ENCODE measurements around the gene IL18RAP.

DNA sequence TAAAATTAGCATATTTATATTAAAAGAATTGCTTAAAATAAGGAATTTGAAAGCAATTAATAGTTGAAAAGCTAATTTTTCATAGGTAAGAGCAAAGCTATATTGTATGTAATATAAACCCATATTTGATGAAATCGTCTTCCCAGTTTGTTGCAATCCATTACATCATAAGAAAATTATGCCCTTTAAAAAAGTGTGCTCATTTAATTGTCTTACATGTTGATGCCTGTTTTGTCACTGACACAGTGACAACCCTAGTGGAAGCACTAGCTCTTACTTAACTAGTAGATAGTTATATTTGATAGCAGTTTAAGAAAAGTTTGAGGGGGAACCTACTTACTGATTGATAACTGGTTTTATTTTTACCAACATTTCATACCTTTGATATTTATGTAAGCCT lies 30.0 kb upstream of the IL18RAP start:
- no peak for TF ChIP-seq RAD21 (conservative IDR thresholded peaks at IDR 0.05)
- TF ChIP-seq, protein P1, sequence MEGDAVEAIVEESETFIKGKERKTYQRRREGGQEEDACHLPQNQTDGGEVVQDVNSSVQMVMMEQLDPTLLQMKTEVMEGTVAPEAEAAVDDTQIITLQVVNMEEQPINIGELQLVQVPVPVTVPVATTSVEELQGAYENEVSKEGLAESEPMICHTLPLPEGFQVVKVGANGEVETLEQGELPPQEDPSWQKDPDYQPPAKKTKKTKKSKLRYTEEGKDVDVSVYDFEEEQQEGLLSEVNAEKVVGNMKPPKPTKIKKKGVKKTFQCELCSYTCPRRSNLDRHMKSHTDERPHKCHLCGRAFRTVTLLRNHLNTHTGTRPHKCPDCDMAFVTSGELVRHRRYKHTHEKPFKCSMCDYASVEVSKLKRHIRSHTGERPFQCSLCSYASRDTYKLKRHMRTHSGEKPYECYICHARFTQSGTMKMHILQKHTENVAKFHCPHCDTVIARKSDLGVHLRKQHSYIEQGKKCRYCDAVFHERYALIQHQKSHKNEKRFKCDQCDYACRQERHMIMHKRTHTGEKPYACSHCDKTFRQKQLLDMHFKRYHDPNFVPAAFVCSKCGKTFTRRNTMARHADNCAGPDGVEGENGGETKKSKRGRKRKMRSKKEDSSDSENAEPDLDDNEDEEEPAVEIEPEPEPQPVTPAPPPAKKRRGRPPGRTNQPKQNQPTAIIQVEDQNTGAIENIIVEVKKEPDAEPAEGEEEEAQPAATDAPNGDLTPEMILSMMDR (IDR thresholded peaks at IDR 0.05; ENCODE audit: poor library complexity, severe bottlenecking), result no peak

Measured in neural cell (in vitro differentiated cells).